Activated CD4-positive, CD25-positive, alpha-beta regulatory T cell treated with anti-CD3 and anti-CD28 coated beads, Interleukin-2, amount 50 U/mL, for 24 hours (primary cell): ENCODE data around the gene FKBP1B.
"Not testable (repeated sequence)": the region's sequence is repeated elsewhere in the genome, so short reads cannot be mapped to it uniquely, and the experiment has no call there.

ENCODE experiments used
- ATAC-seq, 2 donors: fragments of 150-1000 bp; cut with Tn5 transposase; one replicate each; pipeline ENCODE4 v1.10.0; 2021; ENCODE audit warnings: mild to moderate bottlenecking in 1 of 2, moderate library complexity in 1 of 2

The FKBP1B gene

DNA sequence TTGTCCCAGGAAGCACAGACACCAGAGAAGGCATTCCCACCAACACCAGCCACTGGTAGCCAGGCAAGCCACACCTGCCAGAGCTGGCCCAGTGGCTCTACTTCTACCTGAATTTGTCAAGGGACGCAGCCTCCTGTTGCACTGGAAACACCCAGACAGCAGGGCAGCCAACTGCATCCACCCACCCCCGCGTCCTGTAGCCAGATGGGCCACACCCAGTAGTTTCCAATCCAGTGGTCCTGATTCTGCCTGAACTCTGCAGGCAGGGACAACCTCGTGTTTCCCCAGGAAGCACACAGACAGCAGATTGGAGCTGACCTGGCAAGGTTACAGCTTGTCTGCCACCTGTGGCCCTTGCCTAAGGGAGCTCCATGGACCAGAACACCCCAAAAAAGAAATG, 55.4 kb downstream of the FKBP1B start:
- no peak for ATAC-seq

DNA sequence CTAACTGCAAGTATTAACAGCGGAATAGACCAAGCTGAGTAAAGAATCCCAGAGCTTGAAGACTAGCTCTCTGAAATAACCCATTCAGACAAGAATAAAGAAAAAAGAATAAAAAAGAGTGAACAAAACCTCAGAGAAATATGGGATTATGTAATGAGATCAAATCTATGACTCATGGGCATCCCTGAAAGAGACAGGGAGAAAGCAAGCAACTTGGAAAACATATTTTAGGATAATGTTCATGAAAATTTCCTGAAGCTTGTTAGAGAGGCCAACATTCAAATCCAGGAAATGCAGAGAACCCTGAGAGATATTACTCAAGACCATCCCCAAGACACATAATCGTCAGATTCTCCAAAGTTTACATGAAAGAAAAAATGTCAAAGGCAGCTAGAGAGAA, 56.3 kb downstream of the FKBP1B start:
- ATAC-seq = no peak

DNA sequence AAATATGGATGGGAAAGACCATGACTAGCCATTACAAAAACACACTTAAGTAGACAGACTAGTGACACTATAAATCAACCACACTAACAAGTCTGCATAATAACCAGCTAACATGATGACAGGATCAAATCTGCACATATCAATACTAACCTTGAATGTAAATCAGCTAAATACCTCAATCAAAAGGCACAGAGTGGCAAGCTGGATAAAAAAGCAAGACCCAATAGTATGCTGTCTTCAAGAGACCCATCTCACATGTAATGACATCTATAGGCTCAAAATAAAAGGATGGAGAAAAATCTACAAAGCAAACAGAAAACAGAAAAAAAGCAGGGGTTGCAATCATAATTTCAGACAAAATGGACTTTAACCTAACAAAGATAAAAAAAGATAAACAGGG, 57.2 kb downstream of the FKBP1B start:
- ATAC-seq = no peak

DNA sequence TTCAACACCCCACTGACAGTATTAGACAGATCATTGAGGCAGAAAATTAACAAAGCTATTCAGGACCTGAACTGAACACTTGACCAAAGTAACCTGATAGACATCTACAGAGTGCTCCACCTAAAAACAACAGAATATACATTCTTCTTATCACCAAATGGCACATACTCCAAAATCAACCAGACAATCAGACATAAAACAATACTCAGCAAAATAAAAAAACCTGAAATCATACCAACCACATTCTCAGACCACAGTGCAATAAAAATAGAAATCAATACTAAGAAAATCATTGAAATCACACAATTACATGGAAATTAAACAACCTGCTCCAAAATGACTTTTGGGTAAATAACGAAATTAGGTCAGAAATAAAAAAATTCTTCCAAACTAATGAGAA, 57.8 kb downstream of the FKBP1B start:
- ATAC-seq = no peak

DNA sequence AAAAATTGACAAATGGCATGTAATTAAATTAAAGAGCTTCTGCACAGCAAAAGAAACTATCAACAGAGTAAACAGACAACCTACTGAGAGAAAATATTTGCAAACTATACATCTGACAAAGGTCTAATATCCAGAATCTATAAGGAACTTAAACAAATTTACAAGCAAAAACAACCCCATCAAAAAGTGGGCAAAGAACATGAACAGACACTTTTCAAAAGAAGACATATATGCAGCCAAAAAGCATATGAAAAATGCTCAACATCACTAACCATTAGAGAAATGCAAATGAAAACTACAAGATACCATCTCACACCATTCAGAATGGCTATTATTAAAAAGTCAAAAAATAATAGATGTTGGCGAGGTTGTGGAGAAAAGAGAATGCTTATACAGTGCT, 59.9 kb downstream of the FKBP1B start:
- ATAC-seq = not testable (repeated sequence)

DNA sequence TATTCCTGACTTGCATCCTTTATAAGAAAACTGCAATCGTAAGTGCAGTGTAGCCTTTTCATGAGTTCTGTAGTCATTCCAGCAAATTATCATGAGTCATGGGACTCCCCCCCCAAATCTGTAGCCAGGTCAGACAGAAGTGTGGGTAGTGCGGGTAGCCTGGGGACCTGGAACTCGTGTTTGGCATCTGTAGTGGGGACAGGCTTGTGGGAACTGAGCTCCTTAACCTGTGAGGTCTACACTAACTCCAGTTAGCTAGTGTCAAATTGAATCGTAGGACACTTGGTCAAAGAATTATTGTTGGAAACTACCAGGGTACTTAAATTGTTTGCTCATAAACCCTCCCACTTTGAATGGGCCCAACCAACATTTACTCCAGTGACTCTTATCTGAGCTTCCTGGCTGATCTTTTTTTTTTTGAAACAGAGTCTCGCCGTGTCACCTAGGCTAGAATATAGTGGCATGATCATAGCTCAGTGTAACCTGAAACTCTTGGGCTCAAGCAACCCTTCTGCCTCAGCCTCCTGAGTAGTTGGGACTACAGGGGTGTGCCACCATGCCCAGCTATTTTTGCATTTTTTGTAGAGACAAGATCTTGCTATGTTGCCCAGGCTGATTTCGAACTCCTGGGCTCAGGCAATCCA, 61.2 kb downstream of the FKBP1B start:
- no peak for ATAC-seq

DNA sequence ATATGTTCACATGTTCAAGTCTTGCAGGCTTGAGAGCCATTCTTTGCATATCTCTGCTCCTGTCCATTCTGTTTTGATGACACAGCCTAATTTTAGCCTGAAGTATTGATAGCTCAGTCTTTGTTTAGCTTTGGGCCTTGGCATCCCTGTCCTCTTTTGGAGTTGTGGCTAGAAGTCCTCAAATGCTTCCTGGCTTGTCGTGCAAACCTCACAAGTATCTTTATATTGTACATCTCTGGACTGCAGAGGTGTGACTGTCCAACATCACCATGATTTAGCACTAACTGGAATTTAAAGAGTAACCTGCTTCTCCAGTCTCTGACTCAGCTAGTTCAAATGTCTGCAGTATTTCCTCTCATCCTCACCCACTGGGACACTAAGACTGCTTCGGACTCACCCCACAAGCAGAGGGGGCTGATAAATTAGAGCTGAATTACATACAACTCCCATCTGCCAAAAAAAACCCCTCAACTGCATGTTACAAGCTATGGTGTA, 61.9 kb downstream of the FKBP1B start:
- ATAC-seq = no peak
